HG03469 (cell line): Measurements from ENCODE around the gene SUPT6H.
"Not testable (repeated sequence)": the region's sequence is repeated elsewhere in the genome, so short reads cannot be mapped to it uniquely, and the experiment has no call there.

Source experiments
- ATAC-seq: cut with Tn5 transposase; IDR thresholded peaks from one replicate; pipeline ENCODE4 v1.9.1; 2021; ENCODE audit warnings: mild to moderate bottlenecking, moderate library complexity, moderate number of reproducible peaks; ENCODE audit not compliant: unreplicated experiment

The SUPT6H gene

DNA sequence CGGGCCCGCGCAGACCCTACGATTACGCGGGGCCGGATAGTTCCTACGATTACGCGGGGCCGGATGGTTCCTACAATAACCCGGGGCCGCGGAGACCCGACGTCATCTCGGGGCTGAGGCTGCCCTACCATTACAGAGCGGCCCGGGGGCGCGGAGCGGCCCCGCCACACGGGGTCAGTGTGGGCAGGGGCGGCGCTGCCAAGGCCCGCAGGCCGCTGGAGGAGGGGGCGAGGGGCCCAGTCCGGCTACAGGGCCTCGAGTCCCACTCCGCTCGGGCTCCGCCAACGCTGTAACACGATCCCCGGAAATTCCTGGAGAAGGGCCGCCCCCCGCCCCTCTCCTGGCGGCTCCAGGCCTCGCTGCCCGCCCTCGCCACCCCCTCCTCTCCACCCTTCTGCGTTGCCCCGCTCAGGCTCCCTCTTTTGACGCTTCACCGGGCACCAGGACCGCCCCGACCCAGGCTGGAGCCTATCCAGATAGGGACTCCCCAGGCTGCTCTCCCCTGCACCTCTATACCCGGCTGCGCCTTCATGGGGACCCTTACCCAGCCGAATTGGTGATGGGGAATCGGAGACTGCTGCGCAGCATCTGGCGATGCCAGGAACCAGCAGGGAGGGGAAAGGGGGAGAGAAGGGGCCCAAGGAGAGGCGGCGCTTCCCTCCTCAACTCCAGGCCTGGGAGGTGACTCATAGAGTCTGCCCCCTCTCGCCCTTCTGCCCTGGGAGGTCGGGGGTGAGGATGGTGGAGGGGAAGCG, 55.8 kb downstream of the SUPT6H start, which contains the start of gene RAB34:
Gene RAB34, minus strand, starts transcription at position 291 of the 755 bp plus-strand sequence. CDS start 602 bp downstream, outside the sequence.
- ATAC-seq = no peak

GRCh38 chr17:28718333-28719020, 56.5 kb downstream of the SUPT6H start:
- ATAC-seq = no peak

DNA sequence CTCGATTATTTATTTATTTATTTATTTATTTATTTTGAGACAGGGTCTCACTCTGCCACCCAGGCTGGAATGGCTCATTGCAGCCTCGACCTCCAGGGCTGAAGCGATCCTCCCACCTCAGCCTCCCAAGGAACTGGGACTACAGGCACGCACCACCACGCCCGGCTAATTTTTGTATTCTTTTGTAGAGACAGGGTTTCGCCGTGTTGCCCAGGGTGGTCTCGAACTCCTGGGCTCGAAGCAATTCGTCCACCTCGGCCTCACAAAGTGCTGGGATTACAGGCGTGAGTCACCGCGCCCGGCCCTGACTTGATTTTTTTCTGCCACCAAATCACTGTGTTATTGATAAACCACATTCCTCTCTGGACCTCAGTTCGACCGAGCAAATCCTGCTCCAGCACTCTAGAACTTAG, 57.0 kb downstream of the SUPT6H start:
- ATAC-seq = no peak

- ATAC-seq = no peak
Observed at GRCh38 chr17:28720247-28720996, 58.4 kb downstream of the SUPT6H start.

- ATAC-seq = not testable (repeated sequence)
Observed at GRCh38 chr17:28720997-28721329, 59.0 kb downstream of the SUPT6H start.

DNA sequence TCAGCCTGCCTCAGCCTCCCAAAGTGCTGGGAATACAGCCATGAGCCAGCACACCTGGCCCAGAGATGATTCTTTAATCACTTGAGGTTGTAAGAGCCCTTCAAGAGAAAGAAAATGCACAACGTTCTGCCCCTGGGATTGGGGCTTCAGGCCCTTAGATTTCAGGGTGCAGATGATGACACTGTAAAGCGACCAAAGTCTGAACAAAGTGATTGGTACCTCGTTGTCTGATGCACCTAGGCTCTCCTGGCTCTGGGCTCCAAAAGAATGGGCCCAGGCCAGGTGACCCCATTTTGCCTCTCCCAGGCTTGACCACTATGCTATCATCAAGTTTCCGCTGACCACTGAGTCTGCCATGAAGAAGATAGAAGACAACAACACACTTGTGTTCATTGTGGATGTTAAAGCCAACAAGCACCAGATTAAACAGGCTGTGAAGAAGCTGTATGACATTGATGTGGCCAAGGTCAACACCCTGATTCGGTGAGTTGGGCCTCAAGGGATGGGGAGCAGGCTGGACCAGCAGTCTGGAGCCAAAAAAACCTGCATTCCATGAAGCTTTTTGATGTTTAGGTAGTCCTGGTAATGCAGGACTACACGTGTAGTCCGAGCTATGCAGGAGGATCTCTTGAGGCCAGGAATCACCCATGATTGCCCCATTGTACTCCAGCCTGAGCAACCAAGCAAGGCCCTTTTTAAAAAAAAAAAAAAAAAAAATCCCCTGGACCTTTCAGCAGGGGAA, 60.6 kb downstream of the SUPT6H start:
- no peak for ATAC-seq

- no peak for ATAC-seq
Observed at GRCh38 chr17:28723159-28723835, 61.3 kb downstream of the SUPT6H start.

DNA sequence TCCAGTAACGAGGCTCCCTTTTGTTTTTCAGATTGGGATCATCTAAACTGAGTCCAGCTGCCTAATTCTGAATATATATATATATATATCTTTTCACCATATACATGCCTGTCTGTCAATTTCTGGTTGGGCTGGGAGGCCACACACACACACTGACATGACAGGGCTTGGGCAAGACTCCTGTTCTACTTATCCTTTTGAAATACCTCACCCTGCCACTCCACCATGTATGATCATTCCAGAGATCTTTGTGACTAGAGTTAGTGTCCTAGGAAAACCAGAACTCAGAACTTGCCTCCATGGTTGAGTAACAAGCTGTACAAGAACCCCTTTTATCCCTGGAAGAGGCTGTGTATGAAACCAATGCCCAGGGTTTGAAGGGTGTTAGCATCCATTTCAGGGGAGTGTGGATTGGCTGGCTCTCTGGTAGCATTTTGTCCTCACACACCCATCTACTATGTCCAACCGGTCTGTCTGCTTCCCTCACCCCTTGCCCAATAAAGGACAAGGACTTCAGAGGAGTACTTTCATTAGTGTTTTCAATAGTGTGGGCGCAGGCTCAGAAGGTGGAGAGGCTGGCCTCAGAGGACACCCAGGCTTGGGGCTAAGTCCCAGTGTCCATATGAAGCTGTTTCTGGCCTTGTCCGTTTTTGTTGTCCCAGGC, 62.0 kb downstream of the SUPT6H start:
- ATAC-seq = not testable (repeated sequence)

DNA sequence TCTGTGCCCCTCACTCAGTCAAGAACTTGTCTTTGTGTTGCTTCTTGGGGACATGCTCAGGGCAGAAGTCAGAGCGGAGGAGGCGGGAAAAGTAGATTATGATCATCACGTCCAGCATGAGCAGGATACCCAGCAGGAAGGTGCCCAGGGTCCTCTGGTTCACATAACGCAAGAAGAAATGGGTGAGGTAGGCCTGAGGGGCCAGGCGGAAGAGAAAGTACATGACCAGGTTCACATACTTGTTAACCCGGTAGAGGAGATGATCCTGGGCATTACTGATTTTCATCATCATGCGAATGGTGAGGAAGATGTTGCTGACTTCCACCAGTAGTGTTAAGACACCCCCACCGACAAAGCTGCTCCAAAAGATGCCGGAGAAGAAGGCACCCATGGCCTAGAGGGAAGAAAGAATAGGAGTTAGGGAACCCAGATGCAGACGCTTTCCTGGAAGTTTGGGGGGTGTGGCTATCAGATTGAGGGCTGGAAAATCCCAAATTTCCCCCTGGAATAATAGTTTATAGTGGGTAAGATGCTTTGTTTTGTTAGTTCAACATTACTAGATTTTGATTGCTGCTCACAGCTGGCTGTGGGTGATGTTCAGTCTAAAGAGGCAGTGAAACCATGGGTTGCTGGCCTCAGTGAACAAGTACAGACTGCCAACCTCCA, 62.6 kb downstream of the SUPT6H start:
- no peak for ATAC-seq

DNA sequence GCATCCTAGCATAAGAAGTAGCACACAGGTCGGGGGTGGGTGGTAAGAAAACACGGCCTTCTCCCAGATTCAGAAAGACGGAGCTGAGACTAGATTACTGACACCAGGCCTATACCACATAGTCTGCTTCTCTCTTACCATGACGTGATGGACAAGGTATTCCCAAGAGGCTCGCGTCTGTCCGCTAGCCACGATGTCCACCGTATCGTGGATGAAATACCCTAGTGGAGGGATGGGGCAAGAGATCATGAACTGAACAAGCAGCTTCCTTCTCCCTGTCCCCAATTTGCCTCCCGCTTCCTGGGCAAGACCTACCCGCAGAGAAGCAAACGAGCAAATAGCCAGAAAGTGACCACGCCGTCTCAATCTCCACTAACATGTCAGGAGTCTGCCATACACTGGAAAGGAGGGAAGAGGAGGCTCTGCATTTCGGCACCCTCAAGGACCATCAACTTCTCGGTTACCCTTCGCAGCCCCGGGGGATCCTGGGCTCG, 63.2 kb downstream of the SUPT6H start:
- no peak for ATAC-seq

DNA sequence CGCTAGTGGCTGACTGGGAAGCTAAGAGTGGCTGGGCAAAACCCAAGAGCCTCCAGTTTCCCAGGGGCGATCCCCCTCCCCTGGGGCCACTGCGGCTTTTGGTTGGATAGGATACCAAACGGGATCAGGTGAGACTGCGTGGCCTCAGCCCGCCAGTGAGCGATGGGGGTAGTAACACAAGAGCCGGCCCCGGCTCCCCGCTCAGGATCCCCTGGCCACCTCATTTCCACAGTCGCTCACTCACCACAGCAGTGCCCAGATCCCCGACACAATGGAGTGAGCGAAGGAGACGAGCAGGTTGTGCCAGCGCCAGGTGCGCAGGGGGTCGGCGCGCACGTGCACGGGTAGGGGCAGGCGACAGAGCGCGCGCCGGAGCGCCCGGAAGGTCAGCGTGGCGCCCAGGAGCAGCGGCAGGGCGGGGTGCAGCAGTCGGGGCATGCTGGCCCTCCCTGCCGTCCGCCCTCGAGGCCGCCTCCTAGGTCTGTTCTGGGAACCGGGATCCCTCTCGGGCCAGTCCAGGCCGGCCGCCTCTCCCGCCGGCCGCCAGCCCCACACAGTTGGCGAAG, 63.7 kb downstream of the SUPT6H start:
- no peak for ATAC-seq

DNA sequence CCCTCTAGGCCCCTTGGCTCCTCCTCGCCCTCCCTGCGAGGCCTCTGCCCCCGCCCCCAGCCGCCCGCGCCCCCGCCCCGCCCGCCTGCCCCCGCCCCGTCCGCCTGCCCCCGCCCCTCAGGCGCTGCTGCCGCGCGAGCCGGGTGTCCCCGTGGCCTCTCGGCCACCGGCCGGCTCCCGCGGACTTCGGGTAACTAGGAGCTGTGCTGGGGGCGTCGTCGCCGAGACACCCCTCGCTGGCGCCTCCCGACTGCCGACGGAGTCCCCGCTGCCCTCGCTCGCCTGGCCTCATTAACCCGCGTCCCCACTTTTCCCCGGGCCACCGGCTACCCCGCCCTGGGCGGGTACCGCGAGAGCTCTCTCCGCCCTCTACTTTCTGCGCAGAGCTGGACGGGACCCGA, 64.2 kb downstream of the SUPT6H start, which contains the start of gene TLCD1:
Gene TLCD1, minus strand, starts transcription at position 8 of the 401 bp plus-strand sequence. CDS start 136 bp downstream, outside the sequence.
- ATAC-seq = no peak

GRCh38 chr17:28726627-28727491, 64.9 kb downstream of the SUPT6H start:
- ATAC-seq = peak; percentile 28

GRCh38 chr17:28728364-28729200, 66.6 kb downstream of the SUPT6H start, which contains the start of gene NEK8:
TSS of gene NEK8 (plus strand) at chr17:28728788. CDS start at chr17:28728814, 26 bp downstream.
- peak; percentile 28 for ATAC-seq

GRCh38 chr17:28729950-28730330, 67.9 kb downstream of the SUPT6H start:
- no peak for ATAC-seq

DNA sequence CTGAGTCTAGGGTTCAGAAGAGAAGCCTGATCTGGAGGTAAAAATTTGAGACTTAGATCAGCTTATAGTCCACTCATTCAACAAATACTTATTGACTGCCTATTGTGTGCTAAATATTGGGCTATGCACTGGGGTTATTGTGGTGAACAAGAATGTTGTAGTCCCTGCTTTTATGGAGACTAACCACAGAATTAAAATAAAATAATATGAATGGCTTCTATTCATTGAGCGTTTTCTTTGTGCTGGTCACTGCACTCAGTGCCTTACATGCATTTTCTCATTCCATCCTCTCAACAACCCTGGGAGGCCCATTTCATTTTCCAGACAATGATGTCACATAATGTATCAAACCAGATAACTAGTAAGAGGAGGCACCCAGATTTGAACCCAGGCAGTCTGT, 71.3 kb downstream of the SUPT6H start:
- ATAC-seq = no peak
